Endothelial cell of umbilical vein (primary cell): ENCODE measurements around the gene RABEPK. TPM values are rescaled to one million over a fixed set of nuclear protein-coding genes. Genes with fewer than 3 reads are reported as not detected.

Source experiments
- BruUV-seq: library from RNA; stranded (reverse); fragments of 400-500 nt; replicated peaks from 2 replicates; lab custom pipeline; 2021; lab: Mats Ljungman, UMichigan
- CTCF ChIA-PET: fragments of 300-600, 350-600 bp; sonication (Branson Sonifier 250); formaldehyde crosslinking; loops from one replicate; lab custom pipeline; 2021; ENCODE audit warnings: antibody characterized with exemption, inconsistent platforms; lab: Charles Lee
- POLR2A ChIA-PET: fragments of 300-600, 350-600 bp; sonication (Branson Sonifier 250); formaldehyde crosslinking; loops from one replicate; lab custom pipeline; 2021; ENCODE audit warnings: antibody characterized with exemption, inconsistent platforms; lab: Charles Lee
- DNase-seq: peaks from one replicate; pipeline ENCODE4 v3.0.0-alpha.2; 2011; ENCODE audit warnings: low read depth, low spot score
- FAIRE-seq: peaks from 2 replicates; lab custom pipeline; 2011; peaks lifted over from hg19 to GRCh38; lab: Jason Lieb, UNC
- H2AFZ ChIP-seq: 2 replicates; pipeline ENCODE4 v1.6.0; 2012; ENCODE audit warnings: low read depth, low read length, control low read depth, inconsistent platforms
- H3K27ac ChIP-seq: 2 replicates; pipeline ENCODE4 v1.5.1; 2011; ENCODE audit warnings: low read depth, mild to moderate bottlenecking, control low read depth, low read length, moderate library complexity; ENCODE audit not compliant: insufficient read depth
- H3K27me3 ChIP-seq, 2 experiments: 2 replicates each; pipeline versions ENCODE4 v1.6.0 to v1.6.1; 2011; ENCODE audit warnings: low read length in 2 of 2, mixed read lengths in 1 of 2; ENCODE audit not compliant: control insufficient read depth in 2 of 2, insufficient read depth in 2 of 2
- H3K36me3 ChIP-seq, 2 experiments: 2 replicates in 1 of 2; 3 replicates in 1 of 2; pipeline ENCODE4 v1.5.1; 2011; ENCODE audit warnings: low read length in 2 of 2, mild to moderate bottlenecking in 1 of 2, moderate library complexity in 1 of 2; ENCODE audit not compliant: control insufficient read depth in 2 of 2, insufficient read depth in 2 of 2; ENCODE audit errors: extremely low read depth in 1 of 2
- H3K4me1 ChIP-seq: 3 replicates; pipeline ENCODE4 v1.5.1; 2011; ENCODE audit warnings: mild to moderate bottlenecking, low read length; ENCODE audit not compliant: control insufficient read depth, insufficient read depth; ENCODE audit errors: extremely low read depth
- H3K4me2 ChIP-seq: 2 replicates; pipeline ENCODE4 v1.6.1; 2011; ENCODE audit warnings: low read length, control low read depth, mixed read lengths; ENCODE audit not compliant: insufficient read depth
- H3K4me3 ChIP-seq, 3 experiments: fragments of 200-600 bp in 1 of 3; sonication (generic), shearing (Covaris generic) in 1 of 3; replicated peaks in 1 of 3; 2 replicates each; pipeline ENCODE4 v1.5.1; 2011 to 2016; ENCODE audit warnings: control low read depth in 3 of 3, low read length in 3 of 3, mild to moderate bottlenecking in 2 of 3, inconsistent platforms in 1 of 3, low read depth in 1 of 3, moderate library complexity in 1 of 3; ENCODE audit not compliant: insufficient read depth in 1 of 3
- H3K79me2 ChIP-seq: 2 replicates; pipeline ENCODE4 v1.6.0; 2012; ENCODE audit warnings: low read length, inconsistent platforms; ENCODE audit not compliant: control insufficient read depth, insufficient read depth
- H3K9ac ChIP-seq: replicated peaks from 2 replicates; pipeline ENCODE3; 2011; ENCODE audit warnings: low read length, control low read depth; ENCODE audit not compliant: insufficient read depth; ENCODE audit errors: extremely low read depth
- H3K9me1 ChIP-seq: replicated peaks from 3 replicates; pipeline ENCODE4 v1.6.0; 2011; ENCODE audit warnings: mild to moderate bottlenecking, low read length; ENCODE audit not compliant: control insufficient read depth, insufficient read depth; ENCODE audit errors: extremely low read depth
- H3K9me3 ChIP-seq: replicated peaks from 2 replicates; pipeline ENCODE4 v1.5.1; 2012; ENCODE audit warnings: low read length, inconsistent platforms; ENCODE audit not compliant: control insufficient read depth, insufficient read depth
- H4K20me1 ChIP-seq: replicated peaks from 2 replicates; pipeline ENCODE3; 2011; ENCODE audit warnings: mild to moderate bottlenecking, low read length; ENCODE audit not compliant: control insufficient read depth, insufficient read depth; ENCODE audit errors: extremely low read depth
- CTCF ChIP-seq, 2 donors: IDR thresholded peaks; 1 replicate in 1 of 2; 2 replicates in 1 of 2; pipeline ENCODE4 v1.5.1; 2011; ENCODE audit warnings: low read length in 2 of 2, mild to moderate bottlenecking in 2 of 2, moderate library complexity in 2 of 2, control low read depth in 1 of 2, inconsistent platforms in 1 of 2, low read depth in 1 of 2; ENCODE audit not compliant: insufficient read depth in 1 of 2; ENCODE audit errors: extremely low read depth in 1 of 2
- EZH2 ChIP-seq: IDR thresholded peaks from 2 replicates; pipeline ENCODE4 v1.6.1; 2012; ENCODE audit warnings: borderline replicate concordance, low read depth, mild to moderate bottlenecking, moderate library complexity, low read length, inconsistent platforms; ENCODE audit not compliant: severe bottlenecking
- FOS ChIP-seq: IDR thresholded peaks from 2 replicates; pipeline ENCODE4 v1.6.1; 2011; ENCODE audit warnings: mild to moderate bottlenecking, low read length, moderate library complexity, borderline replicate concordance; ENCODE audit not compliant: insufficient read depth
- GATA2 ChIP-seq: IDR thresholded peaks from 2 replicates; pipeline ENCODE4 v1.7.0; 2011; ENCODE audit warnings: low read depth, mild to moderate bottlenecking, moderate library complexity, mixed read lengths, low read length; ENCODE audit not compliant: insufficient read length, insufficient read depth
- JUN ChIP-seq: IDR thresholded peaks from 2 replicates; pipeline ENCODE4 v1.6.1; 2011; ENCODE audit warnings: borderline replicate concordance, low read depth; ENCODE audit not compliant: insufficient read length, insufficient read depth
- MAX ChIP-seq: IDR thresholded peaks from 2 replicates; pipeline ENCODE4 v1.6.1; 2011; ENCODE audit not compliant: insufficient read depth, insufficient read length
- MYC ChIP-seq: IDR thresholded peaks from one replicate; pipeline ENCODE4 v1.6.1; 2011; ENCODE audit warnings: mild to moderate bottlenecking, low read depth, low read length
- POLR2A ChIP-seq: IDR thresholded peaks from 2 replicates; pipeline ENCODE4 v1.6.1; 2012; ENCODE audit warnings: low read depth, mild to moderate bottlenecking, control low read depth, low read length
- POLR2AphosphoS5 ChIP-seq: IDR thresholded peaks from 2 replicates; pipeline ENCODE4 v1.6.1; 2012; ENCODE audit warnings: low read depth, mild to moderate bottlenecking, control low read depth, low read length, moderate library complexity; ENCODE audit not compliant: insufficient read depth
- dilution Hi-C: fragments of 300-500 bp; cut with MboI; formaldehyde crosslinking; loops from one replicate; pipeline ENCODE4 v1.15.0; 2019; ENCODE audit warnings: low sequenced_read_pairs; ENCODE audit not compliant: extremely low pct_ligation_motif_present
- intact Hi-C: fragments of 100-400 bp; cut with micrococcal nuclease; formaldehyde crosslinking; loops from one replicate; pipeline ENCODE4 v1.10.0; 2022
- polyA plus RNA-seq, 4 experiments: library from polyadenylated mRNA; depleted of rRNA in 3 of 4; stranded (reverse) in 3 of 4; unstranded in 1 of 4; fragments of >200 nt; gene quantifications; 2 replicates each; pipeline versions ENCODE4 v1.2.1 to v1.2.3, GENCODE V29; 2011 to 2012; ENCODE audit warnings: missing spikeins in 1 of 4
- total RNA-seq: library from RNA; stranded (reverse); gene quantifications from 2 replicates; pipeline ENCODE4 v1.2.3, GENCODE V29; 2021

The RABEPK gene
- total and polyA plus RNA-seq, 2 donors (not counting 3 experiments of a cell fraction or from before 2014, with no cell fraction given): 18.2 to 23.0 TPM

DNA sequence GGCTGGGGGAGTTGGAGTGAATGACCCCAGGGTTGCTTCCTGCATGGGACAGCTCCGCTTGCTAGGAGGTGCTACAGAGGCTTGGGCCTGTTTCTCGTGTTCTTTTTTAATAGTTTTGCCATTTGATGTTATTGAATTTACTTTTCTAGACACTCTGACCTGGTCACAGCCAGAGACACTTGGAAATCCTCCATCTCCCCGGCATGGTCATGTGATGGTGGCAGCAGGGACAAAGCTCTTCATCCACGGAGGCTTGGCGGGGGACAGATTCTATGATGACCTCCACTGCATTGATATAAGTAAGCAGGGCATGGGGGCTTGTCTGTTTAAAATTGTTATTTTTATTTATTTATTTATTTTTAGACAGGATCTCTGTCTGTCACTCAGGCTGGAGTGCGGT lies 27.4 kb downstream of the RABEPK start:
- H3K9me3 ChIP-seq: no peaks in the 10 kb centered on the region
- H3K27ac ChIP-seq: no peak overlapping the region
- DNase-seq (no peak), FAIRE-seq (no peak)
- H3K9me1 ChIP-seq: no peaks in the 10 kb centered on the region
- TF ChIP-seq EZH2: no peak
- no peak for TF ChIP-seq CTCF (IDR thresholded peaks at IDR 0.05; ENCODE audit: extremely low read depth in 1 of 2, insufficient read depth in 1 of 2, low read depth in 1 of 2, low read length in 2 of 2)
- no peak for TF ChIP-seq POLR2AphosphoS5
- TF ChIP-seq POLR2A: no peak
- TF ChIP-seq JUN: no peak
- no peak for TF ChIP-seq FOS
- TF ChIP-seq MYC: no peak
- no peak for TF ChIP-seq MAX
- no peak for TF ChIP-seq GATA2
- POLR2A ChIA-PET: no interaction called here
- intact Hi-C loops: no loop called here
- H3K4me2 ChIP-seq: no peak overlapping the region
- H3K36me3 ChIP-seq: peaks cover 2 to 3% of the 10 kb centered on the region in 2 experiments
- H3K79me2 ChIP-seq: no peaks in the 10 kb centered on the region
- no peak overlapping the region for H3K9ac ChIP-seq
- no peak overlapping the region for H3K4me3 ChIP-seq
- no TSS peak for BruUV-seq
- no peaks in the 10 kb centered on the region for H3K4me1 ChIP-seq
- CTCF ChIA-PET: interaction anchor here (1.0 kb wide), 1 partner anchor 34 kb away, joined by 3 read pairs; the partner anchor contains the start of gene GAPVD1
- H4K20me1 ChIP-seq: no peaks in the 10 kb centered on the region
- dilution Hi-C loops: no loop called here
- no peaks in the 10 kb centered on the region for H3K27me3 ChIP-seq
- H2AFZ ChIP-seq: no peak overlapping the region
